Stimulated activated memory B cell treated with anti-CD40 and anti-IgM and Interleukin-4, amounts not matched to agents 10 μg/mL and 1 μg/mL and 100 μg/mL, for 72 hours (primary cell): ENCODE data around the gene AGAP9.

Source experiments
- ATAC-seq: fragments of 150-1000 bp; cut with Tn5 transposase; 2 replicates; pipeline ENCODE4 v1.10.0; 2021
- H3K27ac Mint-ChIP-seq: one replicate; pipeline ENCODE4 v1.8.0; 2022; ENCODE audit warnings: mild to moderate bottlenecking, mixed read lengths
- H3K27me3 Mint-ChIP-seq: one replicate; pipeline ENCODE4 v1.8.0; 2022; ENCODE audit warnings: mixed read lengths
- H3K36me3 Mint-ChIP-seq: one replicate; pipeline ENCODE4 v1.8.0; 2022; ENCODE audit warnings: mixed read lengths
- H3K4me1 Mint-ChIP-seq: one replicate; pipeline ENCODE4 v1.8.0; 2022; ENCODE audit warnings: mixed read lengths
- H3K4me3 Mint-ChIP-seq: one replicate; pipeline ENCODE4 v1.8.0; 2022; ENCODE audit warnings: mild to moderate bottlenecking, moderate library complexity, mixed read lengths
- H3K9me3 Mint-ChIP-seq: one replicate; pipeline ENCODE4 v1.8.0; 2022; ENCODE audit warnings: mixed read lengths

Gene AGAP9

DNA sequence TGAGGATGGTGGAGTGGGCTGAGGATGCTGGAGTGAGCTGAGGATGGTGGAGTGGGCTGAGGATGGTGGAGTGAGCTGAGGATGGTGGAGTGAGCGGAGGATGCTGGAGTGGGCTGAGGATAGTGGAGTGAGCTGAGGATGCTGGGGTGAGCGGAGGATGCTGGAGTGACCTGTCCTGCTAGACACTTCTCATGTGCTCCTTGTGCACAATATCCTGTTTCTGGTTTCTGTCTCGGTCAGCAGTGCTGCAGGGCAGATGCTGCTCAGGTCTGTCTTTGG, 68.7 kb downstream of the AGAP9 start:
- Mint-ChIP-seq H3K27ac (no peak overlapping the region), H3K4me1 (no peaks in the 10 kb centered on the region), H3K9me3 (no peaks in the 10 kb centered on the region), H3K36me3 (no peaks in the 10 kb centered on the region), H3K4me3 (no peak overlapping the region), H3K27me3 (peaks cover 46% of the 10 kb centered on the region)
- no peak for ATAC-seq

DNA sequence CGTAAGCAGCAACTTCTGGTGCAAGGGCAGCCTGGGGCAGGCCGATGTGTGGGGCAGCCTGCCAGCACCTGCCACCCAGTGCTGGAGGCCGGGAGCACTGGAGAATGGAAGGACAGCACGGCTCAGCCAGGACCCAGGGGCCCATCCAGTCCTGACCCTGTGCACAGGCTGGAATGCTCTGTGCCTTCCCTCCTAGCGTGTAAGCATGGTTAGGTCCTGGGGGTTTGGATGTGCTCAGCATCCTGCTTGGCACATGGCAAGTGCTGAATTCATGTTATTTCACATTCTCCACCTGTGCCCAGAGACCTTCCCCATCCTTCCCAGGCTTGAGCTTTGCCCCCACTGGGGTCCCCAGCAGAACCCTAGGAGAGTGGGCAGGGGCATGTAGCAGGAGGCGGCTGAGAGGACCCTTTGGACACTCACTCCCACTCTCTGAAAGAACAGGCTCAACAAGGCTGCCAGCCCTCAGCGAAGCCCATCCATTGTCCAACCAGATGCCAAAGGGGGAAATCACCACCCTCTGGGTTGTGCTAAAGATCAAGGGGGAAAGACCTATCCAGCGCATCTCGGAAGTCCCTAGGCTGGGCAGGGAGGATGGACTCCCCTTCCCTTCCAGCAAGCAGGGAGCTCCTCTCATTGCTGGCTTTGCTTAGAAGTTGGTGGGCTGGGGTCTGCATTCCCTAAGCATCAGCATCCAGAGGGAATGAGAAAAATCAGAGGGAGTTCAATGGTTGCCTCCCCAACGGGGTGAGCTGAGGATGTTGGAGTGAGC, 69.2 kb downstream of the AGAP9 start:
- Mint-ChIP-seq H3K4me3 (no peak overlapping the region), H3K27me3 (peaks cover 46% of the 10 kb centered on the region), H3K27ac (no peak overlapping the region), H3K36me3 (no peaks in the 10 kb centered on the region), H3K9me3 (no peaks in the 10 kb centered on the region), H3K4me1 (peaks cover under 1% of the 10 kb centered on the region)
- no peak for ATAC-seq

- Mint-ChIP-seq H3K9me3 (peaks cover under 1% of the 10 kb centered on the region), H3K4me1 (peaks cover 9% of the 10 kb centered on the region), H3K27me3 (peaks cover 42% of the 10 kb centered on the region), H3K4me3 (no peak overlapping the region), H3K36me3 (no peaks in the 10 kb centered on the region), H3K27ac (no peak overlapping the region)
- ATAC-seq = no peak
Observed at GRCh38 chr10:47453141-47454007, 70.1 kb downstream of the AGAP9 start.

GRCh38 chr10:47452495-47453140, 70.8 kb downstream of the AGAP9 start:
- H3K9me3 Mint-ChIP-seq = peaks cover 9% of the 10 kb centered on the region
- peaks cover 12% of the 10 kb centered on the region for H3K4me1 Mint-ChIP-seq
- H3K4me3 Mint-ChIP-seq = no peak overlapping the region
- ATAC-seq = no peak
- H3K36me3 Mint-ChIP-seq = no peaks in the 10 kb centered on the region
- no peak overlapping the region for H3K27ac Mint-ChIP-seq
- H3K27me3 Mint-ChIP-seq = peaks cover 34% of the 10 kb centered on the region

GRCh38 chr10:47451998-47452494, 71.4 kb downstream of the AGAP9 start:
- Mint-ChIP-seq H3K4me1 (peaks cover 12% of the 10 kb centered on the region), H3K27me3 (peaks cover 33% of the 10 kb centered on the region), H3K36me3 (no peaks in the 10 kb centered on the region), H3K9me3 (peaks cover 9% of the 10 kb centered on the region), H3K27ac (no peak overlapping the region), H3K4me3 (no peak overlapping the region)
- ATAC-seq = no peak
